Measurements from ENCODE around the gene KCNQ1.

Gene KCNQ1

GRCh38 chr11:2411446-2412305 lies 33.1 kb upstream of the KCNQ1 start:
- no peak for FAIRE-seq

GRCh38 chr11:2412323-2412722 lies 32.5 kb upstream of the KCNQ1 start:
- FAIRE-seq = no peak

- FAIRE-seq = no peak
Observed at GRCh38 chr11:2413742-2414579, 30.8 kb upstream of the KCNQ1 start.

GRCh38 chr11:2414616-2415015 lies 30.2 kb upstream of the KCNQ1 start:
- no peak for FAIRE-seq

- no peak for FAIRE-seq
Observed at GRCh38 chr11:2415171-2415570, 29.6 kb upstream of the KCNQ1 start.

- no peak for FAIRE-seq
Observed at GRCh38 chr11:2415601-2416380, 29.0 kb upstream of the KCNQ1 start.

GRCh38 chr11:2416765-2417164 lies 28.0 kb upstream of the KCNQ1 start:
- no peak for FAIRE-seq

GRCh38 chr11:2417856-2418692 lies 26.7 kb upstream of the KCNQ1 start:
- no peak for FAIRE-seq

- FAIRE-seq = no peak
Observed at GRCh38 chr11:2418693-2419360, 26.0 kb upstream of the KCNQ1 start.

- peak; percentile 56 for FAIRE-seq
Observed at GRCh38 chr11:2419638-2420501, 24.9 kb upstream of the KCNQ1 start.

GRCh38 chr11:2420502-2421225 lies 24.1 kb upstream of the KCNQ1 start:
- FAIRE-seq = no peak

- FAIRE-seq = no peak
Observed at GRCh38 chr11:2421226-2421994, 23.4 kb upstream of the KCNQ1 start.

- no peak for FAIRE-seq
Observed at GRCh38 chr11:2421996-2422395, 22.8 kb upstream of the KCNQ1 start.

GRCh38 chr11:2422461-2423156 lies 22.2 kb upstream of the KCNQ1 start:
- FAIRE-seq = no peak

GRCh38 chr11:2423157-2424025 lies 21.4 kb upstream of the KCNQ1 start:
- no peak for FAIRE-seq

GRCh38 chr11:2424811-2425495 lies 19.9 kb upstream of the KCNQ1 start:
- no peak for FAIRE-seq

GRCh38 chr11:2425506-2425905 lies 19.3 kb upstream of the KCNQ1 start:
- FAIRE-seq = no peak
